Activated naive CD8-positive, alpha-beta T cell treated with anti-CD3 and anti-CD28 coated beads, Interleukin-2, amount 50 U/mL, for 24 hours (primary cell): ENCODE data around the gene ARHGAP26.

Experiments
- ATAC-seq: fragments of 150-1000 bp; cut with Tn5 transposase; one replicate; pipeline ENCODE4 v1.10.0; 2021
- DNase-seq: peaks from one replicate; pipeline ENCODE4 v3.0.0; 2021
- H3K27ac Mint-ChIP-seq: one replicate; pipeline ENCODE4 v1.8.0; 2021; ENCODE audit warnings: mild to moderate bottlenecking, mixed read lengths
- H3K27me3 Mint-ChIP-seq: one replicate; pipeline ENCODE4 v1.8.0; 2021; ENCODE audit warnings: mixed read lengths
- H3K36me3 Mint-ChIP-seq: one replicate; pipeline ENCODE4 v1.8.0; 2021; ENCODE audit warnings: low read depth, mixed read lengths
- H3K4me1 Mint-ChIP-seq: one replicate; pipeline ENCODE4 v1.8.0; 2021; ENCODE audit warnings: mixed read lengths
- H3K4me3 Mint-ChIP-seq: one replicate; pipeline ENCODE4 v1.8.0; 2021; ENCODE audit warnings: mild to moderate bottlenecking, moderate library complexity, mixed read lengths
- H3K9me3 Mint-ChIP-seq: one replicate; pipeline ENCODE4 v1.8.0; 2021; ENCODE audit warnings: mixed read lengths

Gene ARHGAP26

DNA sequence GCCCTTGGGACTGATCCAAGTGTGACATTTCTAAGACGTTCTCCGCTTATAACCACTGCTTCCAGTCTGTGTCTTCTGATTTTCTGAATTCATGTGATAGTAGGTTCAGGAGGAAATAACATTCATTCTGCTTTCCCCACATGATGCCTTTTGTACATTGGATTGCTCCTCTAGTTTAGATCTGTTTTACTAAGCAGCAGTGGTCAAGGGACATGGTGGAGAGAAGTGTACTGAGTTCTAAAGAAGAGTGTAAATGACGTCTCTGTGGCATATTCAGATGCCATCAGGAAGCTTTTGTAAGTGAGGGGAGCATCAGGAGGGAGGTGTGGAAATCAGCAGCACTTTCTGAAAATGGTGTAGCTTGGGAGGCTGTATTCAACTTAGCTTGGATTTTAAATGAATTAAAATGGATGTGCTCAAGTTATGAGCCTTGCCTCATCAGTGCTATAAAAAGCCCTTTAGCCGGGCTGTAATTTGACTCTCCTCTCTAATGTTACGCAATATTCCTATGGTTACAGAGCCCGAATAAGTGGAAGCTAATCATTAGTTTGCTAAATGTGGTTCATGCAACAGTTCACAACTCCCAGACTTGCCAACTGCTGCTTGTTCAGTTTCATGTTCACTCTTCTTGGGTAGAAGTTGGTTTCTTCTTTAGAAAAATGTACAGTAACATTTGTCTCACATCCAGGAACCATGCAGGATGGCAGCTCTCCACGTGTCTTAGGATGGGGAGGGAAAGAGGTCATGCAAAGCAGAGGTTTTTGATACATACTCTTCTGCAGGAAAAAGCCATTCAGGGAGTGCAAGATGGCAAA is 281.3 kb downstream of the ARHGAP26 start:
- peaks cover 17% of the 10 kb centered on the region for H3K36me3 Mint-ChIP-seq
- H3K4me3 Mint-ChIP-seq: no peak overlapping the region
- H3K27ac Mint-ChIP-seq: no peak overlapping the region
- no peaks in the 10 kb centered on the region for H3K27me3 Mint-ChIP-seq
- no peaks in the 10 kb centered on the region for H3K9me3 Mint-ChIP-seq
- DNase-seq (no peak), ATAC-seq (no peak)
- peaks cover 76% of the 10 kb centered on the region for H3K4me1 Mint-ChIP-seq

DNA sequence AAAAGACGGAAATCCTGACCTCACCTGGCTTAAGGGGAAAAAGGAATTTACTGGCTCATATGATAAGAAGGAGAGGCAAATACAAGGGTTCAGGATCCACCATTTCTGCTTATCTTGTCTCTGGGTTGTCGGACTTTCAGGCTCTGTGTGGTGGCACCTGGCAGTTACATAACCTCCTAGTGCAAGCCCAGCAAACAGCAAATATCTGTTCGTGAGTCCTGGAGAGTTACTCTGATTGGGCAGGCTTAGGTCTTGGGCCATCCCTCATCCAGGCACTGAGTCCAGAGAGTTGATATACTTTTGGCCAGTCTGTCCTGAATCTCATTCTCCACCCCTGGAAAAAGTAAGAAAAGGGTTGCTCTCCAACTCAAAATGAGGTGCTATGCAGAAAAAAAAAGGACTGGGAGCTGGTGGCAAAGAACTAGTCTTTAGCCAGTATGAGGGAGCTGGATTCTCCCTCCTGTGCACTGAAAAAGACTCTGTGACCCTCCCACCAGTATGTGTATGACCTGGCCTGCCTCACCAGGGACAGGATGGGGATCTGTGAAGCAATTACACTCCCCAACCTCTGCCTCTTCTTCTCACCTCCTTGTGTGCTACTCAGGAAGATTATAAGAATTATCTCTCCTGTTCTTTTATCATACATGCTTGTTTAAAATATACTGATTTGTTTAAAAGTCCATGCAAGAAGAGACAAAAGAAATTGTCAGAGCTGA is 282.9 kb downstream of the ARHGAP26 start:
- DNase-seq: no peak
- Mint-ChIP-seq H3K27me3 (no peaks in the 10 kb centered on the region), H3K27ac (peak overlapping the region; percentile 88), H3K36me3 (peaks cover 27% of the 10 kb centered on the region), H3K4me1 (peaks cover 85% of the 10 kb centered on the region), H3K4me3 (no peak overlapping the region), H3K9me3 (no peaks in the 10 kb centered on the region)
- no peak for ATAC-seq

DNA sequence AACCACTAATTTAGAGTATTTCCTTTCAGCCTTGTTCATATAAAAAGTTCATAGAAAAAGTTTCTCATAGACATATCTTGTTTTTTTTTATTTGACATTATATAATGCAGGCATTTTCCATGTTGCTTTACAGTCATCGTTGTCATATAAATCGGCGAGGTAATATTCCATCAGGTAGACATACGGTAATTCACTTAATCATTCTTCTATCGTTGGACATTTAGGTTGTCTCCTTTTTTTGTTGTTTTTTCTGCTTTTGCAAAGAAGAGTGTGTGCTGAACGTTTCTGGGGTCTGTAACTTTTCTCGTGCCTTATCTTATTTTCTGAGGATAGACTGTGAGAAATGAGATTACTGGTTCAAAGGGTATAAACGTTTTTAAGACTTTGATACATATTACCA is 283.6 kb downstream of the ARHGAP26 start:
- Mint-ChIP-seq H3K4me3 (no peak overlapping the region), H3K27me3 (no peaks in the 10 kb centered on the region), H3K27ac (peak overlapping the region; percentile 88), H3K9me3 (no peaks in the 10 kb centered on the region), H3K4me1 (peaks cover 89% of the 10 kb centered on the region), H3K36me3 (peaks cover 33% of the 10 kb centered on the region)
- DNase-seq: no peak
- ATAC-seq: no peak

DNA sequence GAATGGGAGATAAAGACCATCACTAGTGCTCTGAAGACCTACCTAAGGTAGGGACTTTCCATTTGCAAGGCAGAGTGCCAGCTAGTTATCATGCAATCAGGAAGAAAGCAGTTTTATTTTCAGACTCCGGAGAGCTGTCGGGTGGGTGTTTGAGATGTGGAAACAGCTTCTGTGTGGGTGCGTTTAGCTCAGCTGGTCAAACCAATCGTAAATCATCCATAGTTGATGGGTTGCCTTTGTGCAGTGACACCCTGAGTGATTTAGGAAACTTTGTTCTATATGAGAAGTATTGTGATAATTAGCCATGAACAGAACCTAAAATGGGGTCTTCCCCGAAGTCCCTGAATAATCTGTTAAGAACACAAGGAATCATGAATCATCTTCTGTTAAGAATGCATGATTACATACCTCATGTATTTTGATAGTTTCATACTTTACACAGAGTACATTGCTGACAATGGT is 284.3 kb downstream of the ARHGAP26 start:
- Mint-ChIP-seq H3K36me3 (peaks cover 37% of the 10 kb centered on the region), H3K4me1 (peaks cover 89% of the 10 kb centered on the region), H3K9me3 (no peaks in the 10 kb centered on the region), H3K27me3 (no peaks in the 10 kb centered on the region), H3K4me3 (peak overlapping the region; percentile 38), H3K27ac (peak overlapping the region; percentile 88)
- ATAC-seq: peak; percentile 81
- peak; percentile 47 for DNase-seq

DNA sequence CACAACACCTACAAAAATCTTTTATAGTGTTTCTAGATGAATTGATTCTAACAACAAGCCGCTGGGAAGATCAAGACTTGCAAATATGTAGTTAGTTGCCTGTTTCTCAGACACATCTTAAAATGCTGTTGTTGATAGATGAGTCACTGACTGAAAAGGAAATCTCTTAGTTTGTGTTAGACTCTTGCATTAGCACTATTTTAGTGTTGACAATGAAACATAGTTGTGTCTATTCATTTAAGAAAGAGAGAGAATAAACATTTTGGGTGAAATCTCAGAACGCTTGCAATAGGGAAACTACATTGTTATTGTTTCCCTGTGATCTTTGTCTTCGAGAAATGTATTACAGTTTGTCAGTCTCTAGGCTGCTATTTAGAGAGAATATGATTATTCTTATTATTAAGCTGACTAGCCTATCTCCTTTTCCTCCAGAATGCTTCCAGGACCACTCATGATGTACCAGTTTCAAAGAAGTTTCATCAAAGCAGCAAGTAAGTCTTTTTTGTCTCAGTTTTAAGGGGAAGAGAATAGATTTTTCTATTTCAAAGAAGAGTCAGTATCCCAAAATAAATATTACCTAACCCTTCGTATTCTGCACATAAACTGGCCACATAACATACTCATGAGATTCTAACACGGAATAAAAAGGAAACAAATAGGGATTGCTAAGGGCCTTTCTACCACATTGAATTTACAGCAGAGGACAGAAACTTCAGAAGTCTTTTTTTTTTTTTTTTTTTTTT is 285.6 kb downstream of the ARHGAP26 start:
- DNase-seq (no peak), ATAC-seq (no peak)
- Mint-ChIP-seq H3K4me3 (peak overlapping the region; percentile 33), H3K36me3 (peaks cover 39% of the 10 kb centered on the region), H3K9me3 (no peaks in the 10 kb centered on the region), H3K4me1 (peaks cover 82% of the 10 kb centered on the region), H3K27ac (peak overlapping the region; percentile 88), H3K27me3 (no peaks in the 10 kb centered on the region)

DNA sequence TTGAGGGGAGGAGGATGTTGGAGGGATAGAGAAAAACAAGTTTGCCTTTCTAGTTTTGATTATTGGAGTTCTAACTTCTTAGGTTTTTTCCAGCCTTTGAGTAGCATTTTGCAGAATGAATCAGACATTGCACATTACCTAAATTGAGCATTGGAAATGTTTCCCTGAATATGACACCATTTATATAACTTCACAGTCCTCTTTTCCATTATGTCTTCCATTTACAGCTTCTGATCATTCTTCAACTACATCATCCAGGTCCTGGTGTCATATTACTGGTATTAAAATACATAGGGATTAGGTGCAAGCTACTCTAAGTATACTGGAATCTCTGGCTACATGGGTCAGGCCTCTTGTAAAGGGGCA is 286.1 kb downstream of the ARHGAP26 start:
- Mint-ChIP-seq H3K9me3 (no peaks in the 10 kb centered on the region), H3K27ac (peak overlapping the region; percentile 88), H3K4me1 (peaks cover 79% of the 10 kb centered on the region), H3K27me3 (no peaks in the 10 kb centered on the region), H3K36me3 (peaks cover 44% of the 10 kb centered on the region), H3K4me3 (peak overlapping the region; percentile 33)
- DNase-seq (no peak), ATAC-seq (peak; percentile 12)

DNA sequence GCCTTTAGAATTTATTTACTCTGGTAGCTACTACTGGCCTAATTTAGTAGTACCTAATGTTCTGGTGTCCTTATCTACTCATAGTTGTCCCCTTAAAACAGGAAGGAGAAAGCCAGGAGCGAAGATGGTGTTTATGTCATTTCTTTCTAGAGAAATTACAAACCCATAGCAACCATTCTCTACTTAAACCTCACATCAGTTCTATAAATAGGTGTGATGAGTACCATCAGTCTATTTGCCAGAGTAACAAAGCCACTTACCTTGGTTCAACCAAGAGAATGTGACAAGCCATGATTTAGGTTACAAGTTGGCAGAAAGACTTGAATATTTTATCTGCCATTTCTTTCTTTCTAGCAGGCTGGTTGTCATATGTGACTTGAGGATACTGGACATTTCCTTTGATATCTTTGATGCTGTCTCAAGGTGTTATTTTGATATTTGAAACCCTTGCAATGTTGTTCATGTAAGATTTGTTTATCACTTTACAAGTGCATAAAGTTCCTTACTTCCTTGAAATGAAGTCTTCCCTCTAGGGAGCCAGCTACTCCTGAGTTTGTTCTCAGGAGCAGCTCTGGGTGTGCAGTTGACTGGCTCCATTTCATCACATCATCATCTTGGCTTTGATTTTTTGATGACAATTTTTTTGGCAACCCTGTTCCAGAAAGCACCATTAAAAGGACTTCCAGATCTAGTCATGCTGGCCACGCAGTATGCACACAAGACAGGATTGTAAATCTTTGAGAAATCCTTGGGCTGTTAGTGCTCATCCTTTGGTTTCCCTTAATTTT is 286.8 kb downstream of the ARHGAP26 start:
- peaks cover 73% of the 10 kb centered on the region for H3K4me1 Mint-ChIP-seq
- no peaks in the 10 kb centered on the region for H3K9me3 Mint-ChIP-seq
- H3K36me3 Mint-ChIP-seq: peaks cover 45% of the 10 kb centered on the region
- peak overlapping the region; percentile 88 for H3K27ac Mint-ChIP-seq
- ATAC-seq (no peak), DNase-seq (no peak)
- no peak overlapping the region for H3K4me3 Mint-ChIP-seq
- no peaks in the 10 kb centered on the region for H3K27me3 Mint-ChIP-seq

DNA sequence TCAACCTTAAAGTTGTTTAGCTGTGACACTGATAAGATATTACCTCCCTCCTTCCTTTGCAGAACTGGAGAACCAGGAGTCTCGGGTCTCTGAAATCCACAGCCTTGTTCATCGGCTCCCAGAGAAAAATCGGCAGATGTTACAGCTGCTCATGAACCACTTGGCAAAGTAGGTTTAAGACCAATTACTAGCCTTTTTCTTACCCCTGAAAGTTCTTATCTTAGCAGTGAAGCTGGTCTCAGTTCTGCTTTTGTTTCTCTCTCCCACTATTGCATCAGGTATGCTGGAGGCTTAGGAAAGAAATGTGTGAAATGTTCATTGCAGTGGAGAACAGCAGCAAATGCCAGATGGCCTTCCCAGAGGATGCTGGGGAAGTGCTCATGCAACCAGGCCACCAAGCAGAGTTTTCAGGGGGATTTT is 287.4 kb downstream of the ARHGAP26 start:
- H3K36me3 Mint-ChIP-seq: peaks cover 50% of the 10 kb centered on the region

DNA sequence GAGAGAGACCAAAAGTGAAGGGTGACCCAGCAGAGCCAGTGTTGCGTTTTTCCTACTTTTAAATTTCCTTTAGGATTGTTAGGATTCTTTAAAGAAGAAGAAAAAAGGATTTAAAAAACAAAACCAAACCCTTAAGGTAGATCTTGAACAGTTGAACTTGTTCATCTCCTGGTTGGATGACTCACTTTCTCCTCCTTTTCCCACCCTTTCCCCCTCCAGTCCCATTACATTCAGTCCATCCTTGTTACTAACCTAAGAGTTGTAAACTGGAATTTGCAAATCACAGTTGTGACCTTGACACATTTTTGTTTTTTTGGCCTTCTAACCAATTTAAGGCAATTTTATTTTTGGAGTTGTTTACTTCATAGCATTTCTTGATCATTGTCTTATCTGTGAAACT is 289.2 kb downstream of the ARHGAP26 start:
- no peak overlapping the region for H3K4me3 Mint-ChIP-seq
- ATAC-seq: no peak
- no peaks in the 10 kb centered on the region for H3K27me3 Mint-ChIP-seq
- H3K27ac Mint-ChIP-seq: peak overlapping the region; percentile 57
- H3K36me3 Mint-ChIP-seq: peaks cover 61% of the 10 kb centered on the region
- peaks cover 54% of the 10 kb centered on the region for H3K4me1 Mint-ChIP-seq
- no peaks in the 10 kb centered on the region for H3K9me3 Mint-ChIP-seq
- no peak for DNase-seq

More for the DNA sequence above, 287.4 kb downstream of the ARHGAP26 start:
- no peak for DNase-seq
- H3K27me3 Mint-ChIP-seq: no peaks in the 10 kb centered on the region
- H3K27ac Mint-ChIP-seq: peak overlapping the region; percentile 88
- no peaks in the 10 kb centered on the region for H3K9me3 Mint-ChIP-seq
- ATAC-seq: no peak
- no peak overlapping the region for H3K4me3 Mint-ChIP-seq
- peaks cover 70% of the 10 kb centered on the region for H3K4me1 Mint-ChIP-seq

DNA sequence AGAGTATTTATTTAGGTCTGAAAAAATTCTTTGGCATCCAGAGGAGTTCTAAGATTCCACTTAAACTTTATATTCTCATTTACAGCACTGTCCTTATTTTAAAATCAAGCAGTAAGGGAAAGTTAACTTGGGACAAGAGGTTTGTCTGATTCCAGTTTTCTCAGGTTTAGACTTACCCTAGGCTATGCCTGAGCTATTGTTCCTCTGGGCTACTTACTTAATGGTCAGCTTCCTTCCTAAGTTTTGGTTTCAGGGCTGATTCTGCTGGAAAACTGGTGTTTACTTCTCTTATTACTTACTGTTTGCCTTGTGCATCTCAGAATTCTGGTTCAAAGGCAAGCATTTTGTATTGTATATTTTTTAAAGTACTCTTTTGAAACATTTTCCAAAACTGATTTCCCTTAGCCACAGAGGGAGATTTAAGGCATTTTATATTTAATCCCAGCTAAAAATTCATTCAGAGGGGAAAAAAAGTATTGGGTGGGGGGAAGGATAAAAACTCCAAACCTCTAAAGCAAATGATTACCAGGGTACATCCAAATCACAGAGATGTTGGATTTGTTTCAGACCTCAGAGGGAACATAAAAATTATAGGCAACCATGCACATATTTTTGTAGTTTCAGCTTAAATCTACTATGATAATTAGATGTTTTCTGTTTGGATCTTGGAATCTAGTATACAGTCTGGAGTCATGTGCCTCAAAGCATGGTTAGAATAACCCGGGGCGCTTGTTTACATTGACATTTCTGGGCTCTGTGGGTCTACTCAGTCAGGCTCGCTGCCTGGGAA is 290.0 kb downstream of the ARHGAP26 start:
- Mint-ChIP-seq H3K27me3 (no peaks in the 10 kb centered on the region), H3K36me3 (peaks cover 65% of the 10 kb centered on the region), H3K4me1 (peaks cover 54% of the 10 kb centered on the region), H3K4me3 (no peak overlapping the region), H3K27ac (no peak overlapping the region), H3K9me3 (no peaks in the 10 kb centered on the region)
- DNase-seq: no peak
- no peak for ATAC-seq

DNA sequence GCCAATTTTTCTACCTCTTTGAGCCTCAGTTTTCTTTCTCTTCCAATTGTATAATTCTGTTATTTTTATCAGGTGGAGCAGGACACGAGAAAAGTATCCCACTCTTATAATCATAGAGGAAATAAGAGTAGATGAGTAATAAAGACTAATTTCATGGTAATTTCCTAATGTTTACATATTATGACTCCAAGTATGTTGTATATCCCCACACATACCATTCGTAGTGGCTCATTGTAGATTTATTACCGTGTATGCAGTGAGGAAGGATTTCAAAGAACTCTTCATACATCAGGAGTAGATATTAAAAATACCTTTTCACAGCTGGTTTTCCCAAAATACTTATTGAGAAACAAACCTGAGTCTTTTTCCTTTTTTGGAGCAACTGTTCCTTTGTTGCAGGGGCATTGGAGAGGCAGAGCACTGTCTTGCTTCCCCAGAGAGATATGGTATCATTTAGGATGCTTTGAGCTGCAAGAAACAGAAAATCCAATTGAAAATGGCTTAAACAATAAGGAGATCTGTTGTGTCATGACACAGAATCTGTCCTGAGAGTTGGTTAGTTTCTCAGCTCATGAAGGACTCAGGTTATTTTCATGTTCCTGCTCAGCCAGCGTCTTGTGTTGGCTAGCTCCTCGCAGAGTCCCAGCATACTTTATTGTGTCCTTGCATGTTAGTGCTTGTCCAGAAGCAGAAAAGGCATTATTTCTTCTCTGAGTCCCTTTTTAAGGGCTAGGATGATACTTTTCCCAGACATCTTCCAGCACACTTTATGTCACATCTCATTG is 291.2 kb downstream of the ARHGAP26 start:
- Mint-ChIP-seq H3K4me1 (peaks cover 54% of the 10 kb centered on the region), H3K27me3 (no peaks in the 10 kb centered on the region), H3K4me3 (no peak overlapping the region), H3K36me3 (peaks cover 69% of the 10 kb centered on the region), H3K9me3 (no peaks in the 10 kb centered on the region), H3K27ac (no peak overlapping the region)
- ATAC-seq: no peak
- DNase-seq: no peak

DNA sequence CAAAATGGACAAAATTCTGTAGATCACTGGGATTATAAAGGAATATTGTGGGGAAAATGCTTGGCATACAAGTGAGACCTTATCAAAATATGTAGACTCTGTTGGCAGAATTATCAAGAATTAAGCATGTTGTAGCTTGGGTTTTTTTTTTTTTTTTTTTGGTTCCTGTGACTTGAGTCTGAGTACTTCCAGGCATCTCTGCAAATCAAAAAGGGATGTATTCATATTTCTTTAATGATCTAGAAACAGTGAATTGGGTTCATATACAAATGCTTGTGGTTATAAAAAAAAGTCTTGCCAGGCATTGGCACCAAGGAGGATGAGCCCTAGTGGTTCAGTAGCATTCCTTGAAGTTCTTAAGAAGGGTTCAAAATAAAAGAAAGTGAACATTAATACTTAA is 292.2 kb downstream of the ARHGAP26 start:
- no peak for DNase-seq
- Mint-ChIP-seq H3K4me3 (no peak overlapping the region), H3K27ac (no peak overlapping the region), H3K9me3 (no peaks in the 10 kb centered on the region), H3K36me3 (peaks cover 71% of the 10 kb centered on the region), H3K27me3 (no peaks in the 10 kb centered on the region), H3K4me1 (peaks cover 54% of the 10 kb centered on the region)
- ATAC-seq: no peak
